ENCODE measurements around the gene SLTM. TPM values are rescaled to one million over a fixed set of nuclear protein-coding genes. Genes with fewer than 3 reads are reported as not detected.
"Not testable (repeated sequence)": the region's sequence is repeated elsewhere in the genome, so short reads cannot be mapped to it uniquely, and the experiment has no call there.

The SLTM gene
- total RNA-seq (2014; rRNA removed; shearing (Covaris generic)), result 70.5 and 71.6 TPM in 2 replicates

GRCh38 chr15:58933281-58934113 lies at the start of gene SLTM:
SLTM (minus strand) TSS chr15:58933679; CDS start chr15:58933565, 114 bp downstream.
- peak; percentile 93 for DNase-seq (ENCODE audit: low read depth)

- no peak for DNase-seq (ENCODE audit: low read depth)
Observed at GRCh38 chr15:58983261-58983660, 49.8 kb upstream of the SLTM start.

GRCh38 chr15:58981808-58982475 lies 48.5 kb upstream of the SLTM start:
- peak; percentile 20 for DNase-seq (ENCODE audit: low read depth)

- peak; percentile 47 for DNase-seq (ENCODE audit: low read depth)
Observed at GRCh38 chr15:58980351-58980939, 47.0 kb upstream of the SLTM start.

- no peak for DNase-seq (ENCODE audit: low read depth)
Observed at GRCh38 chr15:58977887-58978286, 44.4 kb upstream of the SLTM start.

- no peak for DNase-seq (ENCODE audit: low read depth)
Observed at GRCh38 chr15:58967479-58967878, 34.0 kb upstream of the SLTM start.

DNA sequence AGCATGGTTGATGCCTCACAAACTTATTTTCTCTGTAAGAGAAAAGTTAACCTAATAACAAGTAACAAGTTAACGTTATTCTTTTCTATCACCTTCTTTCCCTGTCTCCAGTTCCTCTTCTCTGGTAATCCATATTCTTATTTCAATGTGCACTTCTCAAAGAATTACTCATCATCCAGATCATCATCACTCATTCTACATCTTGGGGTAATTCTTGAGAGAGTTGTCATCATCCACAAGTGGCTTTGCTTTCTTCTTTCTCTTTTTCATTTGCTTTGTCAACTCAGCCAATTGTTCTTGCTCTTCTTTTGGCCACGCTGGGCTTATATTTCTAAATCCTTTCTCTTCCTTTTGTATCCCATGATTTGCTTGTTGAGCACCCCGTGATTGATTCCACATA lies 33.2 kb upstream of the SLTM start:
- no peak for DNase-seq (ENCODE audit: low read depth)

- no peak for DNase-seq (ENCODE audit: low read depth)
Observed at GRCh38 chr15:58962662-58963565, 29.4 kb upstream of the SLTM start.

DNA sequence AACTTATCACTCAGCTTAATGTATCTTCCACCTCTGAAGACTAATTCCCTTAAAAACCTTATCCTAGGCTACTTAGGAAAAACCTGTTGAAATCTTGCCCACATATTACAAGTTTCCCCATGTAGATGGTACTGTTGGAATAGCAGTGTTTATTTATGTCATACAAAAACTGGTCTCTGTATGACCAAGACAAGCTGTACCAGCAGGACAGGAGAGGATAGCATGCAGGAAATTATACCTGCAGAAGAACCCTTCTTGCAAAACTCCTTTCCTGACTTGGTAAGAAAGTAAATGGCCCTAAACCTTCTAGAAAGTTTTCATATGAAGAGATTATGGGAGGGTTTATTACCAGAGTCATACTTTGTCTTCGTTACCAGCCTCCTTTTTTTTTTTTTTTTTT lies 28.7 kb upstream of the SLTM start:
- DNase-seq (ENCODE audit: low read depth), result no peak

DNA sequence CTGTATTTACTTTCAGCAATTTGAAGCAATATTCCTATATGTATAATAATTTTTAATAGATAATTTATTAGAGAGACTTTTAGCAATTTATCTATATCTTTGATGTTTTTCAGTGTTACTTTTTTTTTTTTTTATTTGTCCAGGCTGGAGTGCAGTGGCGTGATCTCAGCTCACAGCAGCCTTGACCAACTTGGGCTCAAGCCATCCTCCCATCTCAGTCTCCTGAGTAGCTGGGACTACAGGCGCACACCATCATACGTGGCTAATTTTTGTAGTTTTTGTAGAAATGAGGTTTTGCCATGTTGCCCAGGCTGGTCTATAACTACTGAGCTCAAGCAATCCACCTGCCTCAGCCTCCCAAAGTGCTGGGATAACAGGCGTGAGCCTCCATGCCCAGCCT lies 25.3 kb upstream of the SLTM start:
- no peak for DNase-seq (ENCODE audit: low read depth)

GRCh38 chr15:58957101-58957973 lies 23.9 kb upstream of the SLTM start:
- peak; percentile 76 for DNase-seq (ENCODE audit: low read depth)

GRCh38 chr15:58952751-58953150 lies 19.3 kb upstream of the SLTM start:
- peak; percentile 20 for DNase-seq (ENCODE audit: low read depth)

GRCh38 chr15:58951388-58952007 lies 18.0 kb upstream of the SLTM start:
- DNase-seq (ENCODE audit: low read depth), result peak; percentile 52

DNA sequence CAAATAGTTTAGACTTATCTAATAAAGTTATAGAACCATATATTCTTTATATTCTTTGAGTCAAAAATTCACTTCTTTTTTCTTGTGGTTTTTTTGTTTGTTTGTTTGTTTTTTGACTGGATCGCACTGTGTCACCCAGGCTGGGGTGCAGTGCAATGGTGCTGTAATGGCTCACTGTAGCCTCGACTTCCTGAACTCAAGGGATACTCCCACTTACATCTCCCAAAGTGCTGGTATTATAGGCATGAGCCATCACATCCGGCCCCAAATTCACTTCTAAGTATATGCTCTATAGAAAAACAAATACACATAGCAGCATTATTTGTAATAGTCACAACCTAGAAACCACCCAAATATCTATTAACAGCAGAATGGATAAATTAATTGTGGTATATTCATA lies 13.7 kb upstream of the SLTM start:
- no peak for DNase-seq (ENCODE audit: low read depth)

DNA sequence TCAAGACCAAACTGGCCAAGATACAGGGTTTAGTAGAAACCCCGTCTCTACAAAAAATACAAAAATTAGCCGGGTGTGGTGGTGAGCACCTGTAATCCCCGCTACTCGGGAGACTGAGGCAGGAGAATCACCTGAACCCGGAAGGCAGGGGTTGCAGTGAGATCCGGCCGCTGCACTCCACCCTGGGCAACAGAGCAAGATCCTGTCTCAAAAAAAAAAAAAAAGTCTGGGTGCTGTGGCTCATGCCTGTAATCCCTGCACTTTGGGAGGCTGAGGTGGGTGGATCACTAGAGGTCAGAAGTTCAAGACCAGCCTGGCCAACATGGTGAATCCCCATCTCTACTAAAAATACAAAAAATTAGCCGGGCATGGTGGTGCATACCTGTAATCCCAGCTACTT lies 1.5 kb upstream of the SLTM start:
- DNase-seq (ENCODE audit: low read depth), result not testable (repeated sequence)

DNA sequence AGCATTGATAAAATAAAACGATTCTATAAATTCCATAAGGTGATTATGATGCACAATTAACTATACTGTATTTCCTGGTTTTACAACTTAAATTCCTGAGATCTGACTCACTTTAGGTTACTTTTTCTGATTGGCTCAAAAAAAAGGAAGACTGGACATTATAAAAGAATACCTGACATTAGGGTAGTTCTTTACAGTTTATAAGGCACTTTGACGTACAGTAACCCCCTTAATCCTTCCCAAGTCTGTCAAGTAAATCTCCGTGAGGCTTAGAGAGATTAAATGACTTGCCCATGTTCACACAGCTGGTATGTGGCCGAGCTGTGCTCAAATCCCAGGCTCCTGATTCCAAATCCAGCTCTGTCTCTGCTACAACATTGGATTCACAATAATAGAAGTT lies 1.0 kb upstream of the SLTM start:
- DNase-seq (ENCODE audit: low read depth), result peak; percentile 18

- no peak for DNase-seq (ENCODE audit: low read depth)
Observed at GRCh38 chr15:58934114-58934447, 602 bp upstream of the SLTM start.

GRCh38 chr15:58932710-58933280 lies 684 bp downstream of the SLTM start:
- peak; percentile 54 for DNase-seq (ENCODE audit: low read depth)

DNA sequence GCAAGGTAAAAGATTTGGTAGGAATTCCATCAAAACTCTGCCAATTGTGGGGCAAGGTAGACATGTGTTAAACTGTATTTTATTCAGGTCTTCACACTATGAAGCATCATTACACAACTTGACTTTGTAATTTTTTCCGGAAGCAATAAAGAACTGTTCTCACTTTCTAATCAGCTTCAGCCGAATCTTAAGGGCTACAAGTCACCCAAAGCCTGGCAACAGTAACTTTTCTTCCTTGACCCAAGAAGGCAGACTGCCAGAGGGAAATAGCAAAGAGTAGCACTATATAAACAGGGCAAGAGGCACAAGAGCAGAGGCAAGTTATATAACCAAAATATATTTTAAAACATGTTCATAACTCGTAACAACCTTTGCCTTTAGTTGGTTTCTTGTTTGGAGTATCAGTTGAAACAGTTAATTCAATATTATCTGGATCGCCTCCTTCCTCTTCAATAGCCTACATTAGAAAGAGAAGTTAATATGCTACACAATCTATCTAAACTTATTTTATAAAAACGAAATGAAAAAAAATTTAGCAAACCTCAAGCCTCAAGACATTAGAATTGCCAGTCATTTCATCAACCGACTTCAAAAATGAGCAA lies 1.4 kb downstream of the SLTM start:
- DNase-seq (ENCODE audit: low read depth), result peak; percentile 62

Measured in RPMI7951 (cell line).